Neural progenitor cell (in vitro differentiated cells): ENCODE data around the gene FTH1. TPM values are rescaled to one million over a fixed set of nuclear protein-coding genes. Genes with fewer than 3 reads are reported as not detected.

ENCODE experiments used
- DNase-seq: peaks from one replicate; pipeline ENCODE4 v3.0.0-alpha.2; 2016; ENCODE audit warnings: low spot score
- H2AFZ ChIP-seq: fragments of 200-600 bp; sonication (generic); replicated peaks from 2 replicates; pipeline ENCODE4 v1.6.1; 2016; ENCODE audit warnings: antibody characterized with exemption
- H3F3A ChIP-seq: fragments of 200-600 bp; sonication (generic); 2 replicates; pipeline ENCODE4 v1.6.1; 2016; ENCODE audit warnings: antibody characterized with exemption, low read depth
- H3K27ac ChIP-seq: fragments of 200-600 bp; sonication (generic); 2 replicates; pipeline ENCODE4 v1.5.1; 2016; ENCODE audit warnings: mild to moderate bottlenecking
- H3K27me3 ChIP-seq: fragments of 200-600 bp; sonication (generic); 2 replicates; pipeline ENCODE4 v1.6.1; 2016; ENCODE audit warnings: mild to moderate bottlenecking, moderate library complexity
- H3K36me3 ChIP-seq: fragments of 200-600 bp; sonication (generic); 2 replicates; pipeline ENCODE4 v1.5.1; 2016
- H3K4me1 ChIP-seq: fragments of 200-600 bp; sonication (generic); 2 replicates; pipeline ENCODE4 v1.6.1; 2016; ENCODE audit warnings: mixed run types
- H3K4me2 ChIP-seq: fragments of 200-600 bp; sonication (generic); 2 replicates; pipeline ENCODE4 v1.6.1; 2016
- H3K4me3 ChIP-seq: fragments of 200-600 bp; sonication (generic); 2 replicates; pipeline ENCODE4 v1.5.1; 2016
- H3K79me2 ChIP-seq: fragments of 200-600 bp; sonication (generic); 2 replicates; pipeline ENCODE4 v1.6.1; 2016; ENCODE audit warnings: low read depth
- H3K9ac ChIP-seq: fragments of 200-600 bp; sonication (generic); 2 replicates; pipeline ENCODE4 v1.6.1; 2016
- H3K9me3 ChIP-seq: fragments of 200-600 bp; sonication (generic); 2 replicates; pipeline ENCODE4 v1.5.1; 2016; ENCODE audit warnings: low read depth
- H4K20me1 ChIP-seq: fragments of 200-600 bp; sonication (generic); 2 replicates; pipeline ENCODE4 v1.6.1; 2016; ENCODE audit warnings: low read depth
- H3K27ac Mint-ChIP-seq: 3 replicates; pipeline ENCODE4 v1.8.0; 2021; ENCODE audit warnings: mixed read lengths
- H3K27me3 Mint-ChIP-seq: 2 replicates; pipeline ENCODE4 v1.8.0; 2022; ENCODE audit warnings: low read depth, mild to moderate bottlenecking, inconsistent platforms, moderate library complexity, mixed read lengths; ENCODE audit not compliant: insufficient read depth
- H3K36me3 Mint-ChIP-seq: 3 replicates; pipeline ENCODE4 v1.8.0; 2021; ENCODE audit warnings: mixed read lengths
- H3K4me1 Mint-ChIP-seq: 3 replicates; pipeline ENCODE4 v1.8.0; 2021; ENCODE audit warnings: mixed read lengths
- H3K4me3 Mint-ChIP-seq: 3 replicates; pipeline ENCODE4 v1.8.0; 2021; ENCODE audit warnings: mild to moderate bottlenecking, moderate library complexity, mixed read lengths
- H3K9me3 Mint-ChIP-seq: 3 replicates; pipeline ENCODE4 v1.8.0; 2020; ENCODE audit warnings: mixed read lengths
- EZH2 ChIP-seq: fragments of 200-600 bp; sonication (generic); IDR thresholded peaks from 2 replicates; pipeline ENCODE4 v1.6.1; 2017; ENCODE audit warnings: antibody characterized with exemption, mild to moderate bottlenecking, moderate library complexity
- EZH2phosphoT487 ChIP-seq: fragments of 200-600 bp; sonication (generic); IDR thresholded peaks from 2 replicates; pipeline ENCODE4 v1.6.1; 2017; ENCODE audit warnings: antibody characterized with exemption
- total RNA-seq: library from RNA; depleted of rRNA; stranded (reverse); fragments of >200 nt; gene quantifications from 2 replicates; pipeline ENCODE4 v1.2.3, GENCODE V29; 2015; ENCODE audit warnings: low replicate concordance
- TF ChIP-seq, protein P1 (sequence below): fragments of 200-600 bp; sonication (generic); IDR thresholded peaks from 2 replicates; pipeline ENCODE4 v1.5.1; 2017; ENCODE audit warnings: antibody characterized with exemption, mild to moderate bottlenecking

Gene FTH1
- total RNA-seq, 1 donor from 2014 or later: 846 TPM

DNA sequence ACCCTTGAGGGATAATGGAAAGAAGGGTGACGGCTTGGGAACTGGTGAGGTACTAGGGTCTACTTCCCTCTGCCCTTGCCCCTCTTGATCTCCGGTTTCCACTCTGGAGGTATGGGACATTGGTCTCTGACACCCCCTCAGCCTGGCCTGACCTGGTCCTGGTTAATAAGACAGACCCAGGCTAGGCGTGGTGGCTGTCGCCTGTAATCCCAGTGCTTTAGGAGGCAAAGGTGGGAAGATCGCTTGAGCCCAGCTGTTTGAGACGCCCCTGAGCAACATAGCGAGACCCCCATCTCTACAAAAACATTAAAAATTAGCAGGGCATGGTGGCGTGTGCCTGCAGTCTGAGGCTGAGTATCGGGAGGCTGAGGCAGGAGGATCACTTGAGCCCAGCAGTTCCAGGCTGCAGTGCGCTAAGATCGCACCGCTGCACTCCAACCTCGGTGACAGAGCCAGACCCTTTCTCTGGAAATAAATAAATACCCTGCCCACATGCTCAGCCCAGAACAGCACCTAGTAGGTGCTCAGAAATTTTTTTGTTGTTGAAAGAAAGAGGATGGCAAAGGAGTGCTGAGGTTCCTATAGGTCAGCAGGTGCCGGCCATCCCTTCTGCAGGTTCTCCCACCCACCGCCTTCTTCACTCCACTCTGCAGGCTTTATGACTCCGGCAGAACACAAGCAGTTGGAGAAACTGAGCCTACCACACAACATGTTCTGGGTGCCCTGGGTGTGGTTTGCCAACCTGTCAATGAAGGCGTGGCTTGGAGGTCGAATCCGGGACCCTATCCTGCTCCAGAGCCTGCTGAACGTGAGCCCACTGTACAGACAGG lies 11.0 kb downstream of the FTH1 start:
- Histone ChIP-seq H2AFZ (no peak overlapping the region), H3K9me3 (no peaks in the 10 kb centered on the region), H3K79me2 (no peaks in the 10 kb centered on the region), H3K27me3 (peaks cover 34% of the 10 kb centered on the region), H3K36me3 (no peaks in the 10 kb centered on the region), H4K20me1 (no peaks in the 10 kb centered on the region), H3K4me3 (no peak overlapping the region), H3K27ac (no peak overlapping the region), H3F3A (peaks cover 15% of the 10 kb centered on the region), H3K4me1 (peaks cover 6% of the 10 kb centered on the region), H3K4me2 (peak overlapping the region; percentile 86), H3K9ac (no peak overlapping the region)
- H3K4me1 Mint-ChIP-seq: no peaks in the 10 kb centered on the region
- H3K4me3 Mint-ChIP-seq: peak overlapping the region; percentile 77
- no peaks in the 10 kb centered on the region for H3K9me3 Mint-ChIP-seq
- peaks cover 11% of the 10 kb centered on the region for H3K27me3 Mint-ChIP-seq
- H3K36me3 Mint-ChIP-seq: no peaks in the 10 kb centered on the region
- TF ChIP-seq EZH2phosphoT487: no peak
- no peak for TF ChIP-seq EZH2
- TF ChIP-seq, protein P1, sequence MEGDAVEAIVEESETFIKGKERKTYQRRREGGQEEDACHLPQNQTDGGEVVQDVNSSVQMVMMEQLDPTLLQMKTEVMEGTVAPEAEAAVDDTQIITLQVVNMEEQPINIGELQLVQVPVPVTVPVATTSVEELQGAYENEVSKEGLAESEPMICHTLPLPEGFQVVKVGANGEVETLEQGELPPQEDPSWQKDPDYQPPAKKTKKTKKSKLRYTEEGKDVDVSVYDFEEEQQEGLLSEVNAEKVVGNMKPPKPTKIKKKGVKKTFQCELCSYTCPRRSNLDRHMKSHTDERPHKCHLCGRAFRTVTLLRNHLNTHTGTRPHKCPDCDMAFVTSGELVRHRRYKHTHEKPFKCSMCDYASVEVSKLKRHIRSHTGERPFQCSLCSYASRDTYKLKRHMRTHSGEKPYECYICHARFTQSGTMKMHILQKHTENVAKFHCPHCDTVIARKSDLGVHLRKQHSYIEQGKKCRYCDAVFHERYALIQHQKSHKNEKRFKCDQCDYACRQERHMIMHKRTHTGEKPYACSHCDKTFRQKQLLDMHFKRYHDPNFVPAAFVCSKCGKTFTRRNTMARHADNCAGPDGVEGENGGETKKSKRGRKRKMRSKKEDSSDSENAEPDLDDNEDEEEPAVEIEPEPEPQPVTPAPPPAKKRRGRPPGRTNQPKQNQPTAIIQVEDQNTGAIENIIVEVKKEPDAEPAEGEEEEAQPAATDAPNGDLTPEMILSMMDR: no peak
- DNase-seq: no peak
- H3K27ac Mint-ChIP-seq: peak overlapping the region; percentile 53

DNA sequence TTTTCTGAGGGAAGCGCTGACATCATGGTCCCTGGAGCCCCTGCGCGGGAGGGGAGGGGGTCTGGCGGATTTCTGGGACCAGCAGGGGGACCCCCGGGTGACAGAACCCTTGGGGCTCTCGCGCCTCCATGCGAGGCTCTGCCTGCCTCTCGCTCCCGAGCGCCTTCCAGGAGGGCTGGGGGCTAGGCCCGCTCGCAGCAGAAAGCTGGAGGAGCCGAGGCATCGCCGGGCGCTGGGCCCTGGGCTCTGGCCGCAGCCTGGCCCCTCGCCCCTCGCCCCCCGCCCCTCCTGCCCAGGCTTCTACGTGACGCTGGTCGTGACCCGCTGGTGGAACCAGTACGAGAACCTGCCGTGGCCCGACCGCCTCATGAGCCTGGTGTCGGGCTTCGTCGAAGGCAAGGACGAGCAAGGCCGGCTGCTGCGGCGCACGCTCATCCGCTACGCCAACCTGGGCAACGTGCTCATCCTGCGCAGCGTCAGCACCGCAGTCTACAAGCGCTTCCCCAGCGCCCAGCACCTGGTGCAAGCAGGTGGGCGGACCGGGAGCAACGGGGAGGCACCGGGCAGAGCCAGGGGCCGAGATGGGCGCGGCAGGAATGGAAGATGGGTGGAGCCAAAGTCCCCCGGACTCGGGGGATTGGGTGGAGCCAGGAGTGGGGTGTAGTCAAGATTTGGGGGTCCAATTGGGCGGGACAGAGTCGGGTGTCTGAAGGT lies 11.9 kb downstream of the FTH1 start:
- no peak overlapping the region for H3K9ac ChIP-seq
- H3K27ac ChIP-seq: no peak overlapping the region
- peak overlapping the region; percentile 53 for H3K27ac Mint-ChIP-seq

DNA sequence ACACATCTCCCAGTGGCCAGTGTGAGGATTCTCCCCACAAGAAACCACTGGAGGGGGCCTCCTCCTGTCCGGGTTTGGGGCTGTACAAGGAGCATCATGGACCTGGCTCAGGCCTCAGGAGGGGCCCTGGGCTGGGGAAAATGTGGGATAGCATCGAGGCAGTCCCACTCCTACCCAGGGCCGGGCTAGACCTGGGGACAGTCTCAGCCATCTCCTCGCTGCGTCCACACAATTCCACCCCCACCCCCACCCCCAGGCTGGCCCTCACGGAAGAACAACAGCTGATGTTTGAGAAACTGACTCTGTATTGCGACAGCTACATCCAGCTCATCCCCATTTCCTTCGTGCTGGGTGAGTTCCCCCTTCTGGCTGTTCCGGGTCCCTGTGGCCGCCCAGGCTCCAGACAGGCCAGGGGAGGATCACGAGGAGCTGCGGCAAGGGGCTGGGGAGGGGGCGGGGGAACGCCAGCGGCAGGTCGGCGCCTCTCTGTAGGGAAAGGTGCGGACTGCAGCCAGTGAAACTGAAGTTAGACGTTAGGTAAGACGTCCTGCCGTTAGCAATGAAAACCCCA lies 12.5 kb downstream of the FTH1 start:
- H3K27me3 Mint-ChIP-seq: peaks cover 13% of the 10 kb centered on the region

More for the DNA sequence above, 11.9 kb downstream of the FTH1 start:
- Histone ChIP-seq H3K4me3 (peak overlapping the region; percentile 41), H3K27me3 (peaks cover 34% of the 10 kb centered on the region), H3F3A (peaks cover 15% of the 10 kb centered on the region), H3K9me3 (no peaks in the 10 kb centered on the region), H3K36me3 (no peaks in the 10 kb centered on the region), H2AFZ (peak overlapping the region; percentile 94), H3K4me1 (peaks cover 6% of the 10 kb centered on the region), H4K20me1 (no peaks in the 10 kb centered on the region), H3K4me2 (peak overlapping the region; percentile 86), H3K79me2 (no peaks in the 10 kb centered on the region)
- peak; percentile 67 for DNase-seq
- peak overlapping the region; percentile 77 for H3K4me3 Mint-ChIP-seq
- TF ChIP-seq, protein P1: no peak
- TF ChIP-seq EZH2phosphoT487 (no peak), EZH2 (no peak)
- H3K9me3 Mint-ChIP-seq: no peaks in the 10 kb centered on the region
- no peaks in the 10 kb centered on the region for H3K4me1 Mint-ChIP-seq
- no peaks in the 10 kb centered on the region for H3K36me3 Mint-ChIP-seq
- peaks cover 13% of the 10 kb centered on the region for H3K27me3 Mint-ChIP-seq

More for the DNA sequence above, 12.5 kb downstream of the FTH1 start:
- Histone ChIP-seq H3K9me3 (no peaks in the 10 kb centered on the region), H3K27me3 (peaks cover 34% of the 10 kb centered on the region), H3K9ac (no peak overlapping the region), H3K4me3 (peak overlapping the region; percentile 41), H3K4me1 (peaks cover 6% of the 10 kb centered on the region), H3K4me2 (peak overlapping the region; percentile 86), H3K36me3 (no peaks in the 10 kb centered on the region), H3F3A (peaks cover 15% of the 10 kb centered on the region), H2AFZ (peak overlapping the region; percentile 94), H3K79me2 (no peaks in the 10 kb centered on the region), H4K20me1 (no peaks in the 10 kb centered on the region), H3K27ac (no peak overlapping the region)
- H3K4me1 Mint-ChIP-seq: no peaks in the 10 kb centered on the region
- peak; percentile 74 for DNase-seq
- H3K4me3 Mint-ChIP-seq: peak overlapping the region; percentile 68
- H3K9me3 Mint-ChIP-seq: no peaks in the 10 kb centered on the region
- no peak overlapping the region for H3K27ac Mint-ChIP-seq
- H3K36me3 Mint-ChIP-seq: no peaks in the 10 kb centered on the region
- TF ChIP-seq EZH2phosphoT487 (no peak), EZH2 (no peak)
- TF ChIP-seq, protein P1: no peak
